ENCODE measurements around the gene GPN3.
"Not testable (repeated sequence)": the region's sequence is repeated elsewhere in the genome, so short reads cannot be mapped to it uniquely, and the experiment has no call there.

The GPN3 gene

GRCh38 chr12:110436231-110436630, 31.8 kb downstream of the GPN3 start:
- DNase-seq: no peak

- DNase-seq: no peak
These were observed 36.0 kb downstream of the GPN3 start for GRCh38 chr12:110431957-110432587.

- DNase-seq: not testable (repeated sequence)
These were observed 38.4 kb downstream of the GPN3 start for GRCh38 chr12:110429676-110430075.

GRCh38 chr12:110426406-110426805, 41.7 kb downstream of the GPN3 start:
- DNase-seq: no peak

GRCh38 chr12:110424237-110424636, 43.8 kb downstream of the GPN3 start:
- no peak for DNase-seq

GRCh38 chr12:110421701-110422100, 46.4 kb downstream of the GPN3 start:
- no peak for DNase-seq

GRCh38 chr12:110421159-110421661, 46.8 kb downstream of the GPN3 start:
- DNase-seq: no peak

GRCh38 chr12:110420644-110421043, 47.4 kb downstream of the GPN3 start:
- DNase-seq: not testable (repeated sequence)

GRCh38 chr12:110417113-110417512, 50.9 kb downstream of the GPN3 start:
- not testable (repeated sequence) for DNase-seq

GRCh38 chr12:110410086-110410485, 58.0 kb downstream of the GPN3 start:
- not testable (repeated sequence) for DNase-seq

- not testable (repeated sequence) for DNase-seq
These were observed 62.9 kb downstream of the GPN3 start for GRCh38 chr12:110405126-110405662.

- peak; percentile 88 for DNase-seq
These were observed 63.9 kb downstream of the GPN3 start for GRCh38 chr12:110403976-110404682.

- DNase-seq: peak; percentile 94
These were observed 64.7 kb downstream of the GPN3 start, which contains the start of gene ANAPC7 for GRCh38 chr12:110403146-110403975. ANAPC7 (minus strand) TSS chr12:110403708; CDS start chr12:110403627, 81 bp downstream.

Data from activated CD8-positive, alpha-beta memory T cell treated with anti-CD3 and anti-CD28 coated beads for 24 hours (primary cell).